ENCODE data around the gene HENMT1. TPM values are rescaled to one million over a fixed set of nuclear protein-coding genes. Genes with fewer than 3 reads are reported as not detected.
"Not testable (repeated sequence)": the region's sequence is repeated elsewhere in the genome, so short reads cannot be mapped to it uniquely, and the experiment has no call there.

The HENMT1 gene
- total RNA-seq, 2 donors from 2014 or later = 3.4 to 7.9 TPM

- TF ChIP-seq, protein P1, sequence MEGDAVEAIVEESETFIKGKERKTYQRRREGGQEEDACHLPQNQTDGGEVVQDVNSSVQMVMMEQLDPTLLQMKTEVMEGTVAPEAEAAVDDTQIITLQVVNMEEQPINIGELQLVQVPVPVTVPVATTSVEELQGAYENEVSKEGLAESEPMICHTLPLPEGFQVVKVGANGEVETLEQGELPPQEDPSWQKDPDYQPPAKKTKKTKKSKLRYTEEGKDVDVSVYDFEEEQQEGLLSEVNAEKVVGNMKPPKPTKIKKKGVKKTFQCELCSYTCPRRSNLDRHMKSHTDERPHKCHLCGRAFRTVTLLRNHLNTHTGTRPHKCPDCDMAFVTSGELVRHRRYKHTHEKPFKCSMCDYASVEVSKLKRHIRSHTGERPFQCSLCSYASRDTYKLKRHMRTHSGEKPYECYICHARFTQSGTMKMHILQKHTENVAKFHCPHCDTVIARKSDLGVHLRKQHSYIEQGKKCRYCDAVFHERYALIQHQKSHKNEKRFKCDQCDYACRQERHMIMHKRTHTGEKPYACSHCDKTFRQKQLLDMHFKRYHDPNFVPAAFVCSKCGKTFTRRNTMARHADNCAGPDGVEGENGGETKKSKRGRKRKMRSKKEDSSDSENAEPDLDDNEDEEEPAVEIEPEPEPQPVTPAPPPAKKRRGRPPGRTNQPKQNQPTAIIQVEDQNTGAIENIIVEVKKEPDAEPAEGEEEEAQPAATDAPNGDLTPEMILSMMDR (IDR thresholded peaks at IDR 0.05) = no peak
- no peaks in the 10 kb centered on the region for H3K27me3 ChIP-seq (replicated peaks; ENCODE audit: insufficient read depth)
- ATAC-seq (ENCODE audit: insufficient number of reproducible peaks, low FRiP score, low read depth) = no peak
These were observed 43.0 kb upstream of the HENMT1 start for GRCh38 chr1:108703939-108704338.

GRCh38 chr1:108702109-108702508, 41.2 kb upstream of the HENMT1 start:
- DNase-seq (ENCODE audit: low spot score); H3K27ac ChIP-seq; H3K4me3 ChIP-seq; H3K9me3 ChIP-seq; ATAC-seq (ENCODE audit: insufficient number of reproducible peaks, low FRiP score, low read depth); H3K27me3 ChIP-seq (replicated peaks; ENCODE audit: insufficient read depth): not testable (repeated sequence)
- H3K36me3 ChIP-seq = peaks cover 24% of the 10 kb centered on the region
- peaks cover 0 to 17% of the 10 kb centered on the region in 2 donors for H3K4me1 ChIP-seq (ENCODE audit: control insufficient read depth in 1 of 2, low read depth in 2 of 2)

More at GRCh38 chr1:108703939-108704338, 43.0 kb upstream of the HENMT1 start:
- H3K4me3 ChIP-seq = no peak overlapping the region
- peaks cover 0 to 17% of the 10 kb centered on the region in 2 donors for H3K4me1 ChIP-seq (ENCODE audit: control insufficient read depth in 1 of 2, low read depth in 2 of 2)
- no peak overlapping the region for H3K27ac ChIP-seq
- H3K9me3 ChIP-seq = no peaks in the 10 kb centered on the region
- peaks cover 11% of the 10 kb centered on the region for H3K36me3 ChIP-seq
- DNase-seq (ENCODE audit: low spot score) = no peak

- TF ChIP-seq, protein P1 (IDR thresholded peaks at IDR 0.05) = no peak
- Histone ChIP-seq H3K36me3 (peaks cover 24% of the 10 kb centered on the region), H3K4me1 (ENCODE audit: control insufficient read depth in 1 of 2, low read depth in 2 of 2) (peaks cover 0 to 17% of the 10 kb centered on the region in 2 donors), H3K9me3 (no peaks in the 10 kb centered on the region), H3K27me3 (replicated peaks; ENCODE audit: insufficient read depth) (no peaks in the 10 kb centered on the region), H3K27ac (no peak overlapping the region), H3K4me3 (no peak overlapping the region)
- ATAC-seq (ENCODE audit: insufficient number of reproducible peaks, low FRiP score, low read depth) (no peak), DNase-seq (ENCODE audit: low spot score) (no peak)
These were observed 40.4 kb upstream of the HENMT1 start for GRCh38 chr1:108701176-108701849.

GRCh38 chr1:108699375-108700332, 38.8 kb upstream of the HENMT1 start:
- TF ChIP-seq, protein P1 (IDR thresholded peaks at IDR 0.05) = no peak
- peaks cover 10 to 22% of the 10 kb centered on the region in 2 donors for H3K4me1 ChIP-seq (ENCODE audit: control insufficient read depth in 1 of 2, low read depth in 2 of 2)
- no peaks in the 10 kb centered on the region for H3K27me3 ChIP-seq (replicated peaks; ENCODE audit: insufficient read depth)
- DNase-seq (ENCODE audit: low spot score) = no peak
- no peak overlapping the region for H3K4me3 ChIP-seq
- H3K9me3 ChIP-seq = no peaks in the 10 kb centered on the region
- peaks cover 24% of the 10 kb centered on the region for H3K36me3 ChIP-seq
- peak overlapping the region in 1 of 2 donors; percentile 20 for H3K27ac ChIP-seq
- no peak for ATAC-seq (ENCODE audit: insufficient number of reproducible peaks, low FRiP score, low read depth)

DNA sequence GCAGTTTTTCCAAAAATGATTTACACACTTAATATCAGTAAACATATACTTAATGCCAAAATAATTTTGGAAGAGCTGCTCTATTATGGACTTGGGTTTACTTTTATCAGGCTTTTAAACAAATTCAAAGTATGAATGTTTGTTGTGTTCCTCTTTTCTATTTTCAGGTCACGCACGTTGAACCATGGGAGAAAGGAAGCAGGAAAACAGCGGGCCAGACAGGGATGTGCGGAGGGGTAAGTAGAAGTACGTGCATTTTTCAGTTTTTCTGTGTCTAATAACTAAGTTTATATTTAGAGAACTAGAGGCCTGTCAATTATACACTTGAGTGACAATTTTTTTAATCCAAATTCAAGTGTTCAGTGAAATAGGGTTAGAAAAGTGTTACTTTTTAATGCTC, 34.6 kb upstream of the HENMT1 start:
- H3K36me3 ChIP-seq = peaks cover 24% of the 10 kb centered on the region
- TF ChIP-seq, protein P1 (IDR thresholded peaks at IDR 0.05) = no peak
- H3K27ac ChIP-seq = no peak overlapping the region
- peaks cover 14 to 37% of the 10 kb centered on the region in 2 donors for H3K4me1 ChIP-seq (ENCODE audit: control insufficient read depth in 1 of 2, low read depth in 2 of 2)
- no peaks in the 10 kb centered on the region for H3K9me3 ChIP-seq
- no peaks in the 10 kb centered on the region for H3K27me3 ChIP-seq (replicated peaks; ENCODE audit: insufficient read depth)
- no peak for ATAC-seq (ENCODE audit: insufficient number of reproducible peaks, low FRiP score, low read depth)
- no peak overlapping the region for H3K4me3 ChIP-seq
- DNase-seq (ENCODE audit: low spot score) = no peak
